HAP-1 (cell line): ENCODE results near the gene SYNM.

Experiments used
- DNase-seq, 2 experiments: peaks; one replicate each; pipeline ENCODE4 v3.0.0-alpha.2; 2016 to 2020; ENCODE audit warnings: low spot score in 2 of 2
- H3K27me3 ChIP-seq: fragments of 250-450 bp; sonication (Bioruptor Pico); 2 replicates; pipeline ENCODE4 v1.5.1; 2020; ENCODE audit warnings: low read depth, mild to moderate bottlenecking, moderate library complexity
- H3K36me3 ChIP-seq: fragments of 250-450 bp; sonication (Bioruptor Pico); replicated peaks from 2 replicates; pipeline ENCODE4 v1.5.1; 2020; ENCODE audit warnings: mild to moderate bottlenecking
- H3K4me1 ChIP-seq: fragments of 250-450 bp; sonication (Bioruptor Pico); 2 replicates; pipeline ENCODE4 v1.5.1; 2020; ENCODE audit warnings: mild to moderate bottlenecking
- H3K4me3 ChIP-seq: fragments of 250-450 bp; sonication (Bioruptor Pico); 2 replicates; pipeline ENCODE4 v1.5.1; 2020; ENCODE audit warnings: mild to moderate bottlenecking, moderate library complexity
- H3K9me3 ChIP-seq: fragments of 250-450 bp; sonication (Bioruptor Pico); 2 replicates; pipeline ENCODE4 v1.5.1; 2020; ENCODE audit warnings: mild to moderate bottlenecking, moderate library complexity
- in situ Hi-C: fragments of 300-500 bp; cut with MboI; formaldehyde crosslinking; loops from 3 replicates; pipeline ENCODE4 v1.14.3; 2020; ENCODE audit warnings: low sequenced_read_pairs, inconsistent platforms, mixed read lengths

Gene SYNM

DNA sequence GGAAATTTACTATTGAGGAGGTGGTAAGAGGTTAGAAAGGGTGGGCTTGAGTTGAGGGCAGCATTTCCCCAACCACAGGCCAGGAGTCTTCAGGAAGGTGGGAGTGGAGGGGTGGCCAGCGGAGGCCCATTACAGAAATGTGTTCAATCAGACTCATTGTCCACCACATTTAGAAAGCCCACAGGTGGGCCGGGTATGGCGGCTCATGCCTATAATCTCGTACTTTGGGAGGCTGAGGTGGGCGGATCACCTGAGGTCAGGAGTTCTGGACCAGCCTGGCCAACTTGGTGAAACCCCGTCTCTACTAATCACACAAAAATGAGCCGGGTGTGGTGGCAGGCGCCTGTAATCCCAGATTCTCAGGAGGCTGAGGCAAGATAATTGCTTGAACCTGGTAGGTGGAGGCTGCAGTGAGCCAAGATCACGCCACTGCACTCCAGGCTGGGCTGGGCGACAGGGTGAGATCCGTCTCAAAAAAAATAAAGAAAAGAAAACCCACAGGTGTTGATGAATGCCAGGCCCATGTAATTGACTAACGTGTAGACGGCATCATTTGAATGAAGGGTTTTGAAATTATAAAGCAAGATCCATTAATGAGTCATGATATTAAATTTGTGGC lies 12.2 kb upstream of the SYNM start:
- Histone ChIP-seq H3K27me3 (no peaks in the 10 kb centered on the region), H3K4me1 (no peaks in the 10 kb centered on the region), H3K4me3 (no peak overlapping the region), H3K36me3 (no peaks in the 10 kb centered on the region), H3K9me3 (no peaks in the 10 kb centered on the region)
- no peak for DNase-seq
- in situ Hi-C loops = no loop called here

DNA sequence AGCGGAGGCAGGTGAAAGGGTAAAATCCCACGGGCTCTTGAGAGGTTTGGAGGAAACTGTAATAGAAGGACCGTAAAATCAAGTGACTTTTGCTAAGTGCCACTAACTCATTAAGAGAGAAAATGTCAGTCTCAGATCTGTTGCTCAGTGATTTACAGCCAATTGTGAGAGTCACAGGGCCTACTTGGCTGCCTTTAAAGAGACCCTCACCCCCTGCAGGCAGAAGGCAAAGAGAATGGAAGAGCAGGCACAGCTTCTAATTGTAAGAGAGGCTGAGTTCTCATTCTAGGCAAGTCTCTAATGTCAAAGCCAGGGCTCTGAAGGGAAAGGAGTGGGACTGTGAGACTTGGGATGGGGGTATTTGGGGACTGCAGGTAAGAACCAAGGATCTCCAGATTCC lies 9.3 kb upstream of the SYNM start:
- H3K9me3 ChIP-seq = no peaks in the 10 kb centered on the region
- H3K4me3 ChIP-seq = no peak overlapping the region
- H3K27me3 ChIP-seq = no peaks in the 10 kb centered on the region
- no peak for DNase-seq
- no peaks in the 10 kb centered on the region for H3K36me3 ChIP-seq
- in situ Hi-C loops = loop anchor here (5.0 kb wide), 1 partner anchor 117 kb away; no protein-coding TSS in a partner anchor
- H3K4me1 ChIP-seq = no peaks in the 10 kb centered on the region; the same call in 1 of the 2 replicates

DNA sequence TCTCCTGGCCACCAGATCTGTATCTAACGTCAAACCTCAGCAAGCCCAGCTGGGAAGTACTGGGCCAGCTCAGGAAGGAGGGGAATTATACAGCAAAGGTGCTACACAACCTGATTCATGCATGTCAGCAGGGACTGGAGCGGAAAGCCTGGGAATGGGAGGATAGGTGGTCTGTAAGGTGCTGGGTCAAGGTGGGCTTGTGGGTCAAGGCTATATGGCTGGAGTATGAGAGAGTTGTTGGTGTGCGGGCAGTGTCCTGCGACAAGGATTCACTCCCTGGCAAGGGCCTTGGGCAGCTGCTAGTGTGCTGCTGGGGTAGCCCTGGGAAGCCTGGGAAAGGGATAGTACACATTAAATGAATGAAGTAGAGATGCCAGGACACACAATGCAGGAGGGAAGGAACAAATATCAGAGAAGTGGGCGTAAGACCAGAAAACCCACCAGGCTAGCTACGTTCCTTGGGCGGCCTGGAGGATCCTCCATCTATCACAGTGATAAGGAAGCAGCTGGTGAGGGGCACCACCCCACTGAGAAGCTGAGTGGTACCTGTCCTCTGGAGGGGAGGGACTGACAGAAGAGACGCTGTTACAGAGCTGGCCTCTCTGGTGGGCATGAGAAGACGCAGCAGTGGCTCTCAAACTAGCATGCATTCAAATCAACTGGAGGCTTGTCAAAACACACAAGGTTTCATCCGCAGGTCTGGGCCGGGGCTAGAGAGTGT lies 8.5 kb upstream of the SYNM start:
- no peaks in the 10 kb centered on the region; the same call in 1 of the 2 replicates for H3K4me1 ChIP-seq
- no peaks in the 10 kb centered on the region for H3K9me3 ChIP-seq
- H3K27me3 ChIP-seq = no peaks in the 10 kb centered on the region
- no peak overlapping the region for H3K4me3 ChIP-seq
- in situ Hi-C loops = loop anchor here (5.0 kb wide), 1 partner anchor 116 kb away; no protein-coding TSS in a partner anchor
- no peak for DNase-seq
- H3K36me3 ChIP-seq = no peaks in the 10 kb centered on the region

DNA sequence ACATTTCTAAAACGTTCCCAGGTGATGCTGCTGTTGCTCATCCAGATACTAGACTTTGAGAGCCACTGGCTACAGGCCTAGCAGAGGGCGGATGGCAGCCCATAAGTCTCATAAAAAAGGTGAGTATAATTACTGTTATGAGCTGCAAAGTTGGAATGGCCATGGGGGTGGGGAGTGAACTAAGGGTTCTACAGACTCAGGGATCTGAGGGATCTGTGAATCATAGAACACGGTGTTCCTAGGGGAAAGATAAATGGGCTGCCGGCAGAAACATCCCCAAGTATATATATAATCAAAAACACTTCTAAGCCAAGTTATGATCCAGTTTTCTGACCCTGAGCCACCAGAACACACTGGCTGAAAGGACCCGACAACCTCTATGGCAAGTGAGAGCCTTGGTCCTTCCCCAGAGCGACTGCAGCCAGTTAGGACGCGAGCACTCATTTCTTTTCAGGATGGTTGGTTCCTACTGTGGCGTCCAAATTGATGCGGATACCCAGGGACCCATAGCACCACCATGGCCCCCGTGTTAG lies 7.9 kb upstream of the SYNM start:
- DNase-seq = no peak
- no peaks in the 10 kb centered on the region for H3K27me3 ChIP-seq
- H3K9me3 ChIP-seq = no peaks in the 10 kb centered on the region
- no peak overlapping the region for H3K4me3 ChIP-seq
- in situ Hi-C loops = loop anchor here (5.0 kb wide), 1 partner anchor 115 kb away; no protein-coding TSS in a partner anchor
- H3K36me3 ChIP-seq = no peaks in the 10 kb centered on the region
- no peaks in the 10 kb centered on the region; the same call in 1 of the 2 replicates for H3K4me1 ChIP-seq

DNA sequence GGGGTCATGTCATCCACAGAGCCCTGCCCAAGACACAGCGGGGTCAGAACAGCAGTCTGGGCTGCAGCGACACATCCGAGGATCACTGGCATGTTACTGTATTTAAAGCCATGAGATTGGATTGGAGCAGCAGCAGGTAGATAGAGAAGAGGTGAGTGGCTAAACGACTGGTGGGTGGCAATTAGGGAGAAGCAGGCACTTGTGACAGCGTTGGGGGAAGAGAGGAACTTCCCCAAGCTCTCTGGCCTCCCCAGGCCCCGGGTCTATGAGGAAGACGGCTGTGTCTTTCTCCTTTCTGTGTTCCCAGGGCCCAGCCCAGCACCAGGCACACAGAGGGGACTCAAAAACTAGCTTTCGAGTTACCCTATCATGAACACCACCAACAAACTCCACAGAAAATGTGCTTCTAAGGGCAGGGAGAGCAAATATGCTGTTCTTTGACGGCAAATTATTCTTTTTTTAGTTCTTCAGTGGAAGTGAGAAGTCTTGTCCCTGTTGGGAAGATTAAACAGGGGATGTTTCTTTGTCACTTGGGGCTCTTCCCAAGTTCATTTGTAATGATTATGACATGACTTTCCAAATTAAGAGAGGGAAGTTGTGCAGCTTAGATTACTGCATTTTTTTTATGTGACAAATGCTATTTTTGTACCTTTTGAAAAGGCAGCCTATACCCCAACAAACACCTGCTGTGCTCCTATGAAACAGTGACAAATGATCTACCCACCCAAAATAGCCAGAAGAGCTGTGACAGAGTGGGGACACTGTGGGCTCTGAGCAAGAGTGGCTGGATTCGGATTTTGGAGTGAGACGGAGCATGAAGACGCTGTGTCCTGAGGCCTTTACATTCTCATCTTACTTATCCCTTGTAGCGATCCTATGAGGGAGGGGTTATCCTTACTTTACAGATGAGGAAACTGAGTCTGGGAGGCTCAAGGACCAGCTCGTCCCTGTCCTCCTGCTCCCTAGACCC lies 7.2 kb upstream of the SYNM start:
- H3K4me1 ChIP-seq = no peaks in the 10 kb centered on the region; the same call in 1 of the 2 replicates
- in situ Hi-C loops = loop anchor here (5.0 kb wide), 1 partner anchor 115 kb away; no protein-coding TSS in a partner anchor
- no peaks in the 10 kb centered on the region for H3K9me3 ChIP-seq
- H3K27me3 ChIP-seq = no peaks in the 10 kb centered on the region
- H3K4me3 ChIP-seq = no peak overlapping the region
- no peak for DNase-seq
- H3K36me3 ChIP-seq = no peaks in the 10 kb centered on the region

DNA sequence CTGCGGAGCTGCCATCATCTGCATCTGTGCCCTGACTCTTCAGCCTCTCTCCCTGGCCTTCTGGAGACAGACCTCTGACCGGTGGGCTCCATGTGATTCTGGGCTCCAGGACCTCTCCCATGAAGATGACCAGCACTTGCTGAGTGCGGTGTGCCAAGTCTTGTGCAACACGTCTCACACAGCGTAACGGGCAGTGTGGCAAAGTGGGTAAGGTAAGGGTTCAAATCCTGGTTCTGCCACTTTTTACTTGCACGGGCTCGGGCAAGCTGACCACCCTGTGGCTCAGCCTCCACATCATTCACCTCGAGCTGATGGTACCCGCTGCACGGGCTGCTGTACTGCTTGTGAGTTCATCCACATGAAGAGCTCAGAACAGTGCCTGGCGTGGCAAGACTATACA lies 6.5 kb upstream of the SYNM start:
- Histone ChIP-seq H3K4me1 (no peaks in the 10 kb centered on the region; the same call in 1 of the 2 replicates), H3K27me3 (no peaks in the 10 kb centered on the region), H3K36me3 (no peaks in the 10 kb centered on the region), H3K9me3 (no peaks in the 10 kb centered on the region), H3K4me3 (no peak overlapping the region)
- no peak for DNase-seq
- in situ Hi-C loops = loop anchor here (5.0 kb wide), 1 partner anchor 114 kb away; no protein-coding TSS in a partner anchor

DNA sequence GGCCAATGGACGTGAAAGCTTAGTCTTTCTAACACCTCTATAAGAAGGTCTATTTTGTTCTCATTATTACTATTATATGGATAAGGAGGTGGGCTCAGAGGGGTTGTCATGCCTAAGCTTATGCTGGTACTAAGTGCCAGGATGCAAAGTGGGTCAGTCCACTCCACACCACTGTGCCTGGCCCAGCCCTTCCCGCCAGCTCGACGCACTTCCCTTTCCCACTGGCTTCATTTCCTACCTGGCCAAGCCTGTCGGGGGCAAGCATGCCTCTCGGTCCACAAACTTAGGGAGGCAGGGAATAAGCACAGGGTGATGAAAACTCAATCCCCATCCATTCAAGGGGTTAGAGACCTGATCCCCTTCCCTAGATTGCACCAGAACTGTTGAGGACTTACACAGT lies 5.9 kb upstream of the SYNM start:
- Histone ChIP-seq H3K4me3 (no peak overlapping the region), H3K9me3 (no peaks in the 10 kb centered on the region), H3K36me3 (no peaks in the 10 kb centered on the region), H3K27me3 (no peaks in the 10 kb centered on the region), H3K4me1 (no peaks in the 10 kb centered on the region; the same call in 1 of the 2 replicates)
- in situ Hi-C loops = loop anchor here (5.0 kb wide), 1 partner anchor 113 kb away; no protein-coding TSS in a partner anchor
- DNase-seq = no peak

DNA sequence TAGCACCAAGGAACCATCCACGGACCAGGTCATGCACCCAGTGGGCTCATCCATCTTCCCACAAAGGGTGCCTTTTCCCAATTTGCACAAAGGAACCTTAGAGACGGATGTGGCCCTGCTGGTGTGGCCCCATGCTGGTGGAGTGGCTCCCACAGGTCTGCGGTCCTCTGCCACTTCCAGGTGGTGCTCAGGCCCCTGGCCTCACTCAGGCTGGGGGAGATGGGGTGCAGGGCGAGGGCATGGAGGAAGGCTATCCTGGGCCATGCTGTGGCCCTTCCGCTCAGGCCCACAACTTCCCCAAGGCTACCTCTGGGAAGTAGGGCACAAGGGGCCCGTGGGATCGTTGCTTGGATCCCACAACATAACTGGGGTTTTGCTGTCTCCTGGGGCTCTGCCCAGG lies 5.2 kb upstream of the SYNM start:
- in situ Hi-C loops = loop anchor here (5.0 kb wide), 1 partner anchor 113 kb away; no protein-coding TSS in a partner anchor

DNA sequence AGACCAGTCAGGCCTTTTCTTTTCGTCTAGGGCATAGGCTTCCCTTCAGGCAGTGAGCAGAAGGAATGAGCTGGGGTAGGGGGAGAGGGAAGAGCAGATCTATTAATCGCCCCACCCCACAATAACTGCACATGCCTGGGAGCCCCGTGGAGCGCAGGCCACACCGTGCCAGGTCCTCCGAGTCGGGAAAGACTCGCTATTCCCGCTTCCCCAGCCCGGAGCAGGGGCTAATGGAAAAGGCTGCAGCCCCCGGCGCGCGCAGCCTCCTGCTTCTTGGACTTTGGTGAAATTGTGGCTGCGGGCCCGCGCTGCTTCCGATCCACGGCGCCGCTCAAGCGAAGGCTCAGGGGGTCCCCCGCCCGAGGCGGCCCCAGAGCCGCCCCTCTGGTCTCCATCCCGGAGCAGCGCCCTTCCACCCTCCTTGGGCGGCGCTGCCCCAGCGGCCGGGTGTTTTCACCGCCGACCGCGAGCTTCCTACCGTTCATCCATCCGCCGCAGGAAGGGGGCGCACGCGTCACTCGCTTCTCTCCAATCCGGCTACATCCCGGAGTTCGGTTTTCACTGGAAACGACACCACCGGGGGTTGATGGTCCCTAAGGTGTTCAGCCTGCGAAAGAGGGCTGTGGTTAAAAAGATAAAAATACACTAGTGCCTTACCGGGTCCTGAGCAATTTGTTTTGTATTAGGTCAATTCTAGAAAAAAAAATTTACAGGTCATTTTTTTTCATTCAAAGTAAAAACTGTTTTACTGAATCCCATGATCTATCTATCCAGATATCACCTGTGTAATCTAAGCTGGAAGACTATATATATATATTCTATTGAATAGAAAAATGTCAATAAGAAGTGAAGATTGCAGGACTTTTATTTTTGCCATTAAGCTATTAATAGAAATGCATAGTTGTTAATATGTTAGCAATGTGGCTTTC lies 4.4 kb upstream of the SYNM start:
- Histone ChIP-seq H3K4me3 (peak overlapping the region; percentile 30), H3K9me3 (no peaks in the 10 kb centered on the region), H3K4me1 (no peaks in the 10 kb centered on the region; the same call in 1 of the 2 replicates), H3K36me3 (no peaks in the 10 kb centered on the region), H3K27me3 (no peaks in the 10 kb centered on the region)
- in situ Hi-C loops = no loop called here
- peak; percentile 72 to 93 for DNase-seq

More for the DNA sequence above, 5.2 kb upstream of the SYNM start:
- no peaks in the 10 kb centered on the region for H3K9me3 ChIP-seq
- DNase-seq = no peak
- H3K4me3 ChIP-seq = no peak overlapping the region
- no peaks in the 10 kb centered on the region; the same call in 1 of the 2 replicates for H3K4me1 ChIP-seq
- no peaks in the 10 kb centered on the region for H3K36me3 ChIP-seq
- H3K27me3 ChIP-seq = no peaks in the 10 kb centered on the region

DNA sequence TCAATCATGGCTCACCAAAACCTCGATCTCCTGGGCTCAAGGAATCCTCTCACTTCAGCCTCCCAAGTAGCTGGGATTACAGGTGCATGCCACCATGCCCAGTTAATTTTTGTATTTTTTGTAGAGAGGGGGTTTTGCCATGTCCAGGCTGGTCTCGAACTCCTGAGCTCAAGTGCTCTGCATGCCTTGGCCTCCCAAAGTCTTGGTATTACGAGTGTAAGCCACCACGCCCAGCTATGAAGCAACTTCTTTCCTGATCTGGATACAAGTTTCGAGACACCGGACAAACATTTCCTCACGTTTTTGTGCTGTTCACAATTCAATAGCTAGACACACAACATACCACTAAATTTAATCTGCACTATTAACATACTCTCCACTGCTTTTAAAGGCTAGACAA lies 3.4 kb upstream of the SYNM start:
- no peaks in the 10 kb centered on the region; the same call in 1 of the 2 replicates for H3K4me1 ChIP-seq
- no peak overlapping the region for H3K4me3 ChIP-seq
- in situ Hi-C loops = no loop called here
- no peaks in the 10 kb centered on the region for H3K27me3 ChIP-seq
- no peaks in the 10 kb centered on the region for H3K36me3 ChIP-seq
- H3K9me3 ChIP-seq = no peaks in the 10 kb centered on the region
- no peak for DNase-seq

DNA sequence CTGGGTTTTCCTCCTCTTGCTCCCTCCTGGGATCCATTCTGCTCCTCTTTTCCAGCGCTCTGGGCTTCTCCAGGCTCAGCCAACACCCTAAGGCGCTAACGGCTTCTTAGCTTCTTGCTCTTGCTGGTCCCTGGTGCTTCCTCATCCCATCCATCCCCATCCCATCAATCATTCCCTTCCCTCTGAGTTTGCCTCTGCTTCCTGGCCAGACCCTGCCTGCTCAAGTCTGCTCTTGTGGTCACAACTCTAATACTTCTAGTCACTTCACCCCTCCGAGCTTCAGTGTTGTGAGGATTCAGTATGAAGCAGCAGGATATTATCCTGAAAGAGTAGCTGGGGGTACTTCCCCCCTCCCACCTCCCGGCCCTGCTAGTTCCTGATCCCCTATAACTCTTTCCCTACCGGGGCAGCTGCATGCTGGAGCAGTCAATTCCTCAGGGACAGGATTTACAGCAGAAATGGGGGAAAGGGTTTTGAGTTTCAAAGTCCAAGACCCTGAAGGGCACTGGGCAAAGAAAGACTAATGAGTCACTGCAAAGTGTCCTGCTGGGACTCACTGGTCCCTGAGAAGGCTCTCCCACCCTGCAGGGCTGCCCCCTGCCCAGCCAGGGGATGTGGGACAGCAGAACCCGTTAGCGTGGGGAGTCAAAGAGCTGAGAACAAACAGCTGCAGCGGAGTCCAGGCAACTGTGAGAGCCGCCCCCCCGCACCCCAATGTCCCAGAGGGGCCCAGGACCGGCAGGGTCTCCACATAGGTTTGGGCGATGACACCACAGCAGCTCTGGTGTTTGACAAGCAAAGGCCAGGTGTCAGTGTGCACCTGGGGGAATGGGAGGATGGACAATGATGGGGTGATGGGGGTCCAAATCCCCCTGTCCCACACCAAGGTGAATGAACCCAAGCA lies 2.3 kb upstream of the SYNM start:
- no peak for DNase-seq
- Histone ChIP-seq H3K36me3 (no peaks in the 10 kb centered on the region), H3K4me3 (no peak overlapping the region), H3K4me1 (no peaks in the 10 kb centered on the region; the same call in 1 of the 2 replicates), H3K27me3 (no peaks in the 10 kb centered on the region), H3K9me3 (no peaks in the 10 kb centered on the region)
- in situ Hi-C loops = no loop called here
